Measurements from ENCODE around the gene SHOC1.

Gene SHOC1

GRCh38 chr9:111752455-111752854, 42.3 kb downstream of the SHOC1 start:
- no peak for TF ChIP-seq CTCF (IDR thresholded peaks at IDR 0.05; ENCODE audit: low read depth, low read length)
- no peak overlapping the region for H3K4me3 ChIP-seq (ENCODE audit: low read depth, low read length)
